Upper lobe of right lung (tissue), 1 donor: ENCODE results near the gene EMID1. TPM values are rescaled to one million over a fixed set of nuclear protein-coding genes. Genes with fewer than 3 reads are reported as not detected.

Source experiments
- ATAC-seq: fragments of 200-7000 bp; cut with Tn5 transposase; one replicate; pipeline ENCODE4 v1.9.1; 2020; ENCODE audit warnings: mild to moderate bottlenecking, moderate library complexity
- DNase-seq: peaks from one replicate; pipeline ENCODE4 v3.0.0-alpha.2; 2020
- H3K27ac ChIP-seq: fragments of 200-600 bp; one replicate; pipeline ENCODE4 v1.8.0; 2022
- H3K27me3 ChIP-seq: fragments of 200-600 bp; one replicate; pipeline ENCODE4 v1.8.0; 2022; ENCODE audit warnings: mild to moderate bottlenecking
- H3K36me3 ChIP-seq: fragments of 200-600 bp; one replicate; pipeline ENCODE4 v1.8.0; 2022
- H3K4me1 ChIP-seq: fragments of 200-600 bp; one replicate; pipeline ENCODE4 v1.8.0; 2022
- H3K4me3 ChIP-seq: fragments of 200-600 bp; one replicate; pipeline ENCODE4 v1.8.0; 2022; ENCODE audit warnings: mild to moderate bottlenecking
- H3K9me3 ChIP-seq: fragments of 200-600 bp; one replicate; pipeline ENCODE4 v1.8.0; 2022
- CTCF ChIP-seq: fragments of 200-600 bp; IDR thresholded peaks from one replicate; pipeline ENCODE4 v1.8.0; 2022; ENCODE audit warnings: antibody characterized with exemption
- intact Hi-C: fragments of 100-400 bp; cut with DNase I; formaldehyde crosslinking; loops from one replicate; pipeline ENCODE4 v1.11.0; 2022
- total RNA-seq: library from RNA; stranded (reverse); fragmentation: NEBNext Ultra II Directional; extraction: Animal tissue kit (Norgen Biotek cat#: 25700); gene quantifications from one replicate; pipeline ENCODE4 v1.2.1, GENCODE V29; 2021
- donor health status: DM: no; HTN: yes; CAD: no; lungs with severe emphysema.

The EMID1 gene
- total RNA-seq, 1 donor from 2014 or later, result 15.2 TPM

- no peak for TF ChIP-seq CTCF
- Histone ChIP-seq H3K27ac (no peak overlapping the region), H3K27me3 (no peaks in the 10 kb centered on the region), H3K4me3 (no peak overlapping the region), H3K9me3 (no peaks in the 10 kb centered on the region), H3K4me1 (peaks cover 16% of the 10 kb centered on the region), H3K36me3 (peaks cover 68% of the 10 kb centered on the region)
- no peak for ATAC-seq
- no peak for DNase-seq
- intact Hi-C loops, result no loop called here
These were observed 93.6 kb downstream of the EMID1 start for GRCh38 chr22:29299136-29299900.

GRCh38 chr22:29300467-29300806 is 94.7 kb downstream of the EMID1 start:
- intact Hi-C loops, result no loop called here
- no peaks in the 10 kb centered on the region for H3K9me3 ChIP-seq
- no peak for TF ChIP-seq CTCF
- H3K4me1 ChIP-seq, result peaks cover 16% of the 10 kb centered on the region
- no peak overlapping the region for H3K4me3 ChIP-seq
- H3K36me3 ChIP-seq, result peaks cover 57% of the 10 kb centered on the region
- DNase-seq (no peak), ATAC-seq (no peak)
- no peaks in the 10 kb centered on the region for H3K27me3 ChIP-seq
- H3K27ac ChIP-seq, result no peak overlapping the region

GRCh38 chr22:29300807-29301601 is 95.3 kb downstream of the EMID1 start:
- Histone ChIP-seq H3K4me3 (no peak overlapping the region), H3K9me3 (no peaks in the 10 kb centered on the region), H3K27ac (no peak overlapping the region), H3K36me3 (peaks cover 51% of the 10 kb centered on the region), H3K27me3 (no peaks in the 10 kb centered on the region), H3K4me1 (peaks cover 16% of the 10 kb centered on the region)
- DNase-seq, result no peak
- no peak for ATAC-seq
- intact Hi-C loops, result no loop called here
- TF ChIP-seq CTCF, result no peak

GRCh38 chr22:29301716-29302401 is 96.2 kb downstream of the EMID1 start:
- H3K4me1 ChIP-seq, result peaks cover 16% of the 10 kb centered on the region
- H3K9me3 ChIP-seq, result no peaks in the 10 kb centered on the region
- no peak overlapping the region for H3K4me3 ChIP-seq
- DNase-seq, result no peak
- no peaks in the 10 kb centered on the region for H3K27me3 ChIP-seq
- H3K27ac ChIP-seq, result no peak overlapping the region
- TF ChIP-seq CTCF, result no peak
- intact Hi-C loops, result no loop called here
- H3K36me3 ChIP-seq, result peaks cover 43% of the 10 kb centered on the region
- ATAC-seq, result no peak

GRCh38 chr22:29302402-29302680 is 96.6 kb downstream of the EMID1 start:
- no peaks in the 10 kb centered on the region for H3K9me3 ChIP-seq
- DNase-seq, result no peak
- intact Hi-C loops, result no loop called here
- TF ChIP-seq CTCF, result no peak
- H3K4me3 ChIP-seq, result no peak overlapping the region
- peaks cover 38% of the 10 kb centered on the region for H3K36me3 ChIP-seq
- H3K27ac ChIP-seq, result no peak overlapping the region
- no peaks in the 10 kb centered on the region for H3K27me3 ChIP-seq
- ATAC-seq, result no peak
- peaks cover 16% of the 10 kb centered on the region for H3K4me1 ChIP-seq
